GM19240 (cell line): ENCODE results near the gene CEACAM3.
"Not testable (repeated sequence)": the region's sequence is repeated elsewhere in the genome, so short reads cannot be mapped to it uniquely, and the experiment has no call there.

Experiments used
- DNase-seq: peaks from one replicate; pipeline ENCODE4 v3.0.0; 2011; ENCODE audit warnings: low spot score; ENCODE audit not compliant: insufficient read length

CEACAM3 gene

GRCh38 chr19:41796362-41796761 is at the start of gene CEACAM3:
Gene CEACAM3 (plus strand): TSS chr19:41796587. CDS start chr19:41796678, 91 bp downstream.
- DNase-seq, result no peak

GRCh38 chr19:41746593-41747227 is 49.7 kb upstream of the CEACAM3 start:
- DNase-seq, result no peak

DNA sequence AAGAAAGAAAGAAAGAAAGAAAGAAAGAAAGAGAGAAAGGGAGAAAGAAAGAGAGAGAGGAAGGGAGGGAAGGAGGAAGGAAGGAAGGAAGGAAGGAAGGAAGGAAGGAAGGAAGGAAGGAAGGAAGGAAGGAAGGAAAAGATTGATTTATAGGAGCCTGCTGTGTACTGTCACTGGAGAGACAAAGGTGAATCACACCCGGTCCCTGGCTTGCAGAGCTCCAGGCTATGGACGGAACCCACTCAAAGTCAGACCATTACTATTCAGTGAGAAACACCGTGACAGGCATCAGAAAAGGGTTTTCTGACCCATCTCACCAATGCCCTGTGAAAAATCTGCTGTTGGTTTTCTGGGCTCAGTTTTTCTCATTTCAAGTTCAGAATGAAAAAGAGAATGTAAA is 48.4 kb upstream of the CEACAM3 start:
- no peak for DNase-seq

GRCh38 chr19:41750248-41751134 is 45.9 kb upstream of the CEACAM3 start:
- not testable (repeated sequence) for DNase-seq

- peak; percentile 32 for DNase-seq
These were observed 43.2 kb upstream of the CEACAM3 start for GRCh38 chr19:41753159-41753558.

DNA sequence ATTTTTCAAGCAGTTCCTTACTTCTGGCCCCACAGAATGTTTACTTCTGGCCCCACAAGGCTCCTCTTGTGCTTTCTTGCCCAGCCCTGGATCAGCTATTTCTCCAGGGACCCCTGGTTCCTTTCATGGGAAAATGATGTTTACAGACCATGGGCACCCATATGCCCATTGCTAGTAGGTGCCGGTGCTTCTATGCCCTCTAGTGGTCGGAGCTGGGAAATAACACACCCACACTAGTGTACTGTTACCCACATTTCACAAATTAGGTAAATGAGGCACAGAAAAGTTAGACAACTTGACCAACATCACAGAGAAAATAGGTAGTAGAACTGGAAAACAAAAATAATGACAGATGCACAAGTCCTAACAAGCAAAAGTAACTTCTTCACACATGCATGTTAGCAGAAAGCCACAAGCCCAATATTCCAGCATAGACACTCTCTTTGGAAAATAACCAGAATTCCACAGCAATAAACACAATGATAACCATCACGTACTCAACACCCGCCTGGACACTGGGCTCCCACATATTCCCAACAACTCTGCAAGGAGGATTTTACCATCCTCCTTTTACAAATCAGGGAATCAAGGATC is 42.4 kb upstream of the CEACAM3 start:
- DNase-seq, result no peak

DNA sequence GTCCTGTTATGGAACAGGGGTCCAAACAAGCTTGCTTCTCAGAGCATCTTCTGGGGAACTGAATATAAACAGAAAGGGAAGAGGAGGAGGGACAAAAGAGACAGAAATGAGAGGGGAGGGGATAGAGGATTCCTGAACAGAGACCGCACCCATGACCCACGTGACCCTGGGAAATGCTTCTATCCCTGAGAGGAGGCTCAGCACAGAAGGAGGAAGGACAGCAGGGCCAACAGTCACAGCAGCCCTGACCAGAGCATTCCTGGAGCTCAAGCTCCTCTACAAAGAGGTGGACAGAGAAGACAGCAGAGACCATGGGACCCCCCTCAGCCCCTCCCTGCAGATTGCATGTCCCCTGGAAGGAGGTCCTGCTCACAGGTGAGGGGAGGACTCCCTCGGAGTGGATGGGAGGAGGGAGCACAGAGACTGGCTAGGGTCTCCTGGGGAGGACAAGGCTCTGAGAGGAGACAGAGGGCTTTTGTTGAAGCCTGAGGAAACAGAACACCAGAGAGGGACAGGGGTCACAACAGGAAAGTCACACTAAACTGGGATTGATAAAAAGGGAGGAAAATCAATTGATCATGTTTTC is 41.0 kb upstream of the CEACAM3 start, which contains the start of gene CEACAM6:
Gene CEACAM6 (plus strand): TSS at position 203 of the 586 bp plus-strand sequence. CDS start 109 bp downstream, at position 312.
- DNase-seq, result no peak

DNA sequence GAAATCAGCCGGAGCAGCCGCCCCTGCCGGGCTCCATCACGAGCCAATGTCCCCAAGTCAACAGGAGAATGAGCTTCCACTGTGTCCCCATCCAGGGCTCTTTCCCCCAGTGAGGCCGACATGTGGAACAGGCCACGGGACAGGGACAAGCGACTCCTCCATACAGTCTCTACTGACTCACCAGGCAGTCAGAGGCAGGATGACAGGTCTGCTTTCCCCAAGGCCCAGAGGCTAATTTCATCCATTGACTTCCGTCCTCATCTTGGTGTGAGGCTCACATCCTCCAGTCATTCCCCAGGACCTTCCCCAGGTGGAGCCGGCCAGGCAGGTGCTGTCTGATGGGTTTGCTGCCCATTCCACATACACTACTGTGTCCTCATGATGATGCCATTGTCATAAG is 37.5 kb upstream of the CEACAM3 start:
- no peak for DNase-seq

DNA sequence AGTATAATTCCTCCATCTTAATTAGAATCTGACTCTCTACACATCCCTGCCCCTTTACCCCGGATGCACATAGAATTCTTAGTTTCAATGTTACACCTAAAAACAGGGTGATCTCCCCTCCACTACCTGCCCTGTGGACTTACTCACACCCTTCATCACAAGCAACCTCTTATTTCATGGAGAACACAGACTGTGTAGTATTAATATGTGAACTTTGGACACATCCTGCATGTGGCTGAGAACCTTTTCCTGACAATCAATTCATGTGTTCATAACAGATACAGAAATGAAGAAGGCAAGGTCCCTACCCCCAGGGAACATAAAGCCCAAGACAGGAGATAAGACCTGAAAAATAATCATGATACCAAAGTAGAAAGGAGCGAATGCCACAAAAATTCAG is 29.3 kb upstream of the CEACAM3 start:
- no peak for DNase-seq

- not testable (repeated sequence) for DNase-seq
These were observed 28.3 kb upstream of the CEACAM3 start for GRCh38 chr19:41768105-41768504.

DNA sequence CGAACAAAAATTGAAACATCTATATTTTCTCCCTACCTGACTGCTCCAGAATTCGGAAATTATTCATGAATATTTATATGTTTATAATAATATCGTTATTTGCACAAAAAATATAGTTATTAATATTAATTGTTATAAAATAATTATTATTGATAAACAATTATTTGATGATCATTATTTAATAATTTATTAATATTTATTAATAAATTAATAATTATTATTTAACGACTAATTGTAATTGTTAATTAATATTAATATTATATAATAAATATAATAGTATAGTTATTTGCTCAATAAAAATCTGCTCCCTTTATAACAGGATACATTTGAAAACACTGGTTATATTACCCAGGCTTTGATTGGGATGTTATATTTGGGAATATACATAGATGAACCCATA is 26.8 kb upstream of the CEACAM3 start:
- no peak for DNase-seq

GRCh38 chr19:41771410-41771809 is 25.0 kb upstream of the CEACAM3 start:
- DNase-seq, result no peak

DNA sequence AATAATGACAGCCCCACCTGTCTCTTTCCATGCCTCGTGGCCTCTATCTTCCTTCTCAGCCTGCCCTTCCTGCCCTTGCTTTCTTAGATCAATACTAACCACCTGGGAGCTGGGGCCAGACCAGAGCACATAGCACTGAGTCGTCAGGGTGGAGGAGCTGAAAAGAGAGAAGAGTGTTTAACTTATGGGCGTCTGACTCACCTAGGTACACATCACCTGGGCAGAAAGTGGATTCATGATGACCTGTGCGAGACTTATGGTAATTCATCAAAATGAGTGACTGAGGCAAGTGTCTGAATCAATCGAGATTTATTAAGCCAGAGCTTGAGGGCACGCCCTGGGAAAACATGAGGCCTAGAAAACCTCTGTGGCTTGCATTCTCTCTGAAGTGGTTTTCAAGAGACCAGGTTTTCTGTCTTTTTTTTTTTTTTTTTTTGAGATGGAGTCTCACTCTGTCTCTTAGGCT is 21.8 kb upstream of the CEACAM3 start:
- no peak for DNase-seq

GRCh38 chr19:41776700-41777099 is 19.7 kb upstream of the CEACAM3 start:
- DNase-seq, result no peak

- DNase-seq, result no peak
These were observed 12.8 kb upstream of the CEACAM3 start for GRCh38 chr19:41783612-41784011.

- no peak for DNase-seq
These were observed 12.1 kb upstream of the CEACAM3 start for GRCh38 chr19:41784312-41784711.

GRCh38 chr19:41784743-41785142 is 11.6 kb upstream of the CEACAM3 start:
- no peak for DNase-seq

DNA sequence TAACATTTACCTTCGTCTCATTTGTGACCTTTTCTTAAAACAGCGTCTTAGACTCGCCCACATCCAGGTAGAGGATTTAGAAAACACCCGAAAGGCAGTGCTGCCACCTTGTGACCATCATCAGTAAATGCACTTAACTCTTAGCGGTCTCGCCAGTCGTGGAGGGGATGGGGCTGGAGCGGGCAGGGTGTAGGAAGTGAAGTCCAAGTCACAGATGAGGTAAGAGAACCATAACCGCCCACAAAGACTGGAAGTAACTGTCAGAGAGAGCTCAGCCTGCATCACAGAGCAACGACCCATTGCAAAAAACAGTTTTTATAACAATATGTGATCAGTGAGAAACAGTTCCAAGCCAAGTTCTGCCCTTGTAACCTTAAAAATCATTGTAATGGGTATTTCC is 10.7 kb upstream of the CEACAM3 start:
- peak; percentile 76 for DNase-seq

GRCh38 chr19:41787055-41787454 is 9.3 kb upstream of the CEACAM3 start:
- DNase-seq, result no peak

- DNase-seq, result not testable (repeated sequence)
These were observed 7.9 kb upstream of the CEACAM3 start for GRCh38 chr19:41788518-41788917.

DNA sequence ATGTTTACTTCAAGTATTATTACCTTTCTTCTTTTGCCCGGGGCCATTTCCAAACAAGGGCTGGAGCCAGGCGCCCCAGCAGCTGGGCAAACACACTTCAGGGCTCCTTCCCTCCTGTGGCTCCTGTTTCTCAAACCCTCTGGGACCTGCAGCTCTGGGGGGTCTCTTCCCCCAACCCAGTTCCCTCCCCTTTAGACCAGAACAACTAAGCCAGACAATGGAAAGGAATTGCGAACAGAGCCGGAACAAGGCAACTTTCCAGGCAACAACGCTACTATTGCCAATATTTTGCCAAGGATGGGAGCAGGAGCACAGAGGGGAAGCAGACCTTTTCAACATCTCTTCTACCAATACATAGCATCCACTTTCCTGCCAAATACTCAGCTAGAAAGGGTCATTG is 7.3 kb upstream of the CEACAM3 start:
- not testable (repeated sequence) for DNase-seq
